Neural cell (in vitro differentiated cells): ENCODE measurements around the gene OR8G1. TPM values are rescaled to one million over a fixed set of nuclear protein-coding genes. Genes with fewer than 3 reads are reported as not detected.

Experiments
- H2AFZ ChIP-seq: fragments of 200-600, 300-800 bp; sonication (generic), shearing (Covaris generic); 2 replicates; pipeline ENCODE4 v1.6.0; 2014; ENCODE audit warnings: low read depth, mild to moderate bottlenecking, antibody characterized with exemption, low read length, moderate library complexity
- H3F3A ChIP-seq: fragments of 200-600 bp; shearing (Covaris generic); 2 replicates; pipeline ENCODE4 v1.6.1; 2016; ENCODE audit warnings: mild to moderate bottlenecking, moderate library complexity, mixed read lengths, antibody characterized with exemption, low read length; ENCODE audit not compliant: insufficient read depth, poor library complexity, severe bottlenecking
- H3K27ac ChIP-seq: fragments of 200-600, 300-800 bp; sonication (generic), shearing (Covaris generic); 2 replicates; pipeline ENCODE4 v1.5.1; 2014; ENCODE audit warnings: mild to moderate bottlenecking, low read length, moderate library complexity
- H3K27me3 ChIP-seq: fragments of 300-800, 200-600 bp; sonication (generic), shearing (Covaris generic); 2 replicates; pipeline ENCODE4 v1.6.0; 2014; ENCODE audit warnings: mild to moderate bottlenecking, low read depth, low read length, moderate library complexity; ENCODE audit not compliant: insufficient read depth
- H3K36me3 ChIP-seq: fragments of 300-800, 200-600 bp; sonication (generic), shearing (Covaris generic); 2 replicates; pipeline ENCODE4 v1.5.1; 2014; ENCODE audit warnings: mild to moderate bottlenecking, antibody characterized with exemption, low read length, moderate library complexity; ENCODE audit not compliant: insufficient read depth
- H3K4me2 ChIP-seq: fragments of 300-800, 200-600 bp; sonication (generic), shearing (Covaris generic); 2 replicates; pipeline ENCODE4 v1.6.0; 2014; ENCODE audit warnings: mild to moderate bottlenecking, low read length
- H3K4me3 ChIP-seq: fragments of 300-800, 200-600 bp; sonication (generic), shearing (Covaris generic); 2 replicates; pipeline ENCODE4 v1.5.1; 2014; ENCODE audit warnings: mild to moderate bottlenecking, low read length, moderate library complexity
- H3K79me2 ChIP-seq: fragments of 200-600 bp; shearing (Covaris generic); replicated peaks from 2 replicates; pipeline ENCODE4 v1.6.0; 2014; ENCODE audit warnings: mild to moderate bottlenecking, low read length, moderate library complexity; ENCODE audit not compliant: insufficient read depth
- H3K9ac ChIP-seq: fragments of 300-800, 200-600 bp; sonication (generic), shearing (Covaris generic); 2 replicates; pipeline ENCODE4 v1.6.1; 2016; ENCODE audit warnings: mild to moderate bottlenecking, low read length, mixed read lengths
- H3K9me2 ChIP-seq: fragments of 200-600 bp; shearing (Covaris generic); 2 replicates; pipeline ENCODE4 v1.6.1; 2016; ENCODE audit warnings: mild to moderate bottlenecking, low read length, mixed read lengths; ENCODE audit not compliant: insufficient read depth
- H3K9me3 ChIP-seq: fragments of 200-600, 300-800 bp; sonication (generic), shearing (Covaris generic); 2 replicates; pipeline ENCODE4 v1.6.1; 2016; ENCODE audit warnings: mild to moderate bottlenecking, mixed run types, low read length, moderate library complexity, mixed read lengths
- H4K20me1 ChIP-seq: fragments of 200-600 bp; shearing (Covaris generic); 2 replicates; pipeline ENCODE4 v1.6.1; 2016; ENCODE audit warnings: mild to moderate bottlenecking, mixed run types; ENCODE audit not compliant: insufficient read depth
- EP300 ChIP-seq: fragments of 450-650 bp; conservative IDR thresholded peaks from 2 replicates; pipeline ENCODE4 v1.6.1; 2014; ENCODE audit warnings: antibody characterized with exemption, mild to moderate bottlenecking, moderate library complexity; ENCODE audit not compliant: poor library complexity, severe bottlenecking
- EZH2 ChIP-seq: fragments of 200-600, 300-800 bp; shearing (Covaris generic), sonication (generic); IDR thresholded peaks from 2 replicates; pipeline ENCODE4 v1.6.1; 2014; ENCODE audit warnings: antibody characterized with exemption, low read length, borderline replicate concordance, mild to moderate bottlenecking; ENCODE audit not compliant: insufficient read depth, poor library complexity, severe bottlenecking
- MXI1 ChIP-seq: fragments of 450-650 bp; conservative IDR thresholded peaks from 2 replicates; pipeline ENCODE4 v1.6.1; 2014; ENCODE audit warnings: antibody characterized with exemption, mild to moderate bottlenecking; ENCODE audit not compliant: poor library complexity, severe bottlenecking
- POLR2AphosphoS5 ChIP-seq: IDR thresholded peaks from 2 replicates; pipeline ENCODE4 v1.6.1; 2012
- RAD21 ChIP-seq: fragments of 450-650 bp; conservative IDR thresholded peaks from 2 replicates; pipeline ENCODE4 v1.6.1; 2014; ENCODE audit warnings: antibody characterized with exemption, mild to moderate bottlenecking, moderate library complexity
- SMC3 ChIP-seq: fragments of 450-650 bp; conservative IDR thresholded peaks from 2 replicates; pipeline ENCODE4 v1.6.1; 2014; ENCODE audit warnings: antibody characterized with exemption, mild to moderate bottlenecking, moderate library complexity; ENCODE audit not compliant: poor library complexity
- TAF1 ChIP-seq: IDR thresholded peaks from 2 replicates; pipeline ENCODE4 v1.6.1; 2012; ENCODE audit warnings: low read depth
- polyA plus RNA-seq: library from polyadenylated mRNA; depleted of rRNA; stranded (reverse); fragments of >200 nt; gene quantifications from 2 replicates; pipeline ENCODE4 v1.2.3, GENCODE V29; 2014
- TF ChIP-seq, protein P1 (sequence below): fragments of 450-650 bp; IDR thresholded peaks from 2 replicates; pipeline ENCODE4 v1.5.1; 2014; ENCODE audit warnings: antibody characterized with exemption, mild to moderate bottlenecking, moderate library complexity; ENCODE audit not compliant: poor library complexity, severe bottlenecking
- TF ChIP-seq, protein P2 (sequence below): IDR thresholded peaks from 2 replicates; pipeline ENCODE4 v1.6.1; 2012; ENCODE audit warnings: borderline replicate concordance

The OR8G1 gene
- polyA plus RNA-seq, 1 donor from 2014 or later = not detected

DNA sequence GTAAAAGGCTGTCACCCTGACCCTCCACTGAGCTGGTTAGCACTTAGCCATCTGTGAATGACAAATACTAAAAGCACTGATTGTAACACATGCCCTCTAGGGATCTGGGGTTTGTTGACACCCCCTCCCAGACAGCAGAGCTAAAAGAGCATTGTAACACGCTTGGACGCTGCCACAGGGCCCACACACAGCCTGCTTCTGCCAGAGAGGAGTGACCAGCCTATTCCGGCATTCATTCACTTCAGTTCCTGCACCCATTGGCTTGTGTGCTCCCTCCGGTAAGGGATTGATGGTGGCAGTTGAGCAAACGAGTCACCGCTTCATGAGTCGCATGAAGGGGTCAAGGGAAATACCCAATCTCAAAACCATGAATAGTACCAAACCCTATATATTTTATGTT lies 42.0 kb upstream of the OR8G1 start (continued):
- TF ChIP-seq, protein P1, sequence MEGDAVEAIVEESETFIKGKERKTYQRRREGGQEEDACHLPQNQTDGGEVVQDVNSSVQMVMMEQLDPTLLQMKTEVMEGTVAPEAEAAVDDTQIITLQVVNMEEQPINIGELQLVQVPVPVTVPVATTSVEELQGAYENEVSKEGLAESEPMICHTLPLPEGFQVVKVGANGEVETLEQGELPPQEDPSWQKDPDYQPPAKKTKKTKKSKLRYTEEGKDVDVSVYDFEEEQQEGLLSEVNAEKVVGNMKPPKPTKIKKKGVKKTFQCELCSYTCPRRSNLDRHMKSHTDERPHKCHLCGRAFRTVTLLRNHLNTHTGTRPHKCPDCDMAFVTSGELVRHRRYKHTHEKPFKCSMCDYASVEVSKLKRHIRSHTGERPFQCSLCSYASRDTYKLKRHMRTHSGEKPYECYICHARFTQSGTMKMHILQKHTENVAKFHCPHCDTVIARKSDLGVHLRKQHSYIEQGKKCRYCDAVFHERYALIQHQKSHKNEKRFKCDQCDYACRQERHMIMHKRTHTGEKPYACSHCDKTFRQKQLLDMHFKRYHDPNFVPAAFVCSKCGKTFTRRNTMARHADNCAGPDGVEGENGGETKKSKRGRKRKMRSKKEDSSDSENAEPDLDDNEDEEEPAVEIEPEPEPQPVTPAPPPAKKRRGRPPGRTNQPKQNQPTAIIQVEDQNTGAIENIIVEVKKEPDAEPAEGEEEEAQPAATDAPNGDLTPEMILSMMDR = no peak

DNA sequence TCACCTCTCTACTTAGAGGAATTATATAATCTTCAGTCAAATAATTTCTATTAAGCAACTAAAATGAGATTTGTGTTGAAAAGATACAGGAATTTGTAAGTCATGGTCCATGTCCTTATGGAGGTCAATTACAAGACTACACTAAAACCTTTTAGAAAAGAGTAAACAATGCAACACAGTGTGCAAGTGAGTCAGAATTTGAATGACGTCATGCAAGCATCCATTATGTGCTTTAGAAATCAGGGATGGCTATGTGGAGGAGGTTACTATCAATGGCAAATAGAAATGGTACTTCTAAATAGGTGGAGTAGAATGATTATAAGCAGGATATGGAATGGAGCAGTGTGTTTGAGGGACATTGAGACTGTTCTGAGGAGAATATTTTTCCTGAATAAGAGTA lies 41.2 kb upstream of the OR8G1 start:
- TF ChIP-seq POLR2AphosphoS5 (no peak), EP300 (no peak), SMC3 (no peak), MXI1 (no peak), RAD21 (no peak), TAF1 (no peak), EZH2 (no peak)
- TF ChIP-seq, protein P2, sequence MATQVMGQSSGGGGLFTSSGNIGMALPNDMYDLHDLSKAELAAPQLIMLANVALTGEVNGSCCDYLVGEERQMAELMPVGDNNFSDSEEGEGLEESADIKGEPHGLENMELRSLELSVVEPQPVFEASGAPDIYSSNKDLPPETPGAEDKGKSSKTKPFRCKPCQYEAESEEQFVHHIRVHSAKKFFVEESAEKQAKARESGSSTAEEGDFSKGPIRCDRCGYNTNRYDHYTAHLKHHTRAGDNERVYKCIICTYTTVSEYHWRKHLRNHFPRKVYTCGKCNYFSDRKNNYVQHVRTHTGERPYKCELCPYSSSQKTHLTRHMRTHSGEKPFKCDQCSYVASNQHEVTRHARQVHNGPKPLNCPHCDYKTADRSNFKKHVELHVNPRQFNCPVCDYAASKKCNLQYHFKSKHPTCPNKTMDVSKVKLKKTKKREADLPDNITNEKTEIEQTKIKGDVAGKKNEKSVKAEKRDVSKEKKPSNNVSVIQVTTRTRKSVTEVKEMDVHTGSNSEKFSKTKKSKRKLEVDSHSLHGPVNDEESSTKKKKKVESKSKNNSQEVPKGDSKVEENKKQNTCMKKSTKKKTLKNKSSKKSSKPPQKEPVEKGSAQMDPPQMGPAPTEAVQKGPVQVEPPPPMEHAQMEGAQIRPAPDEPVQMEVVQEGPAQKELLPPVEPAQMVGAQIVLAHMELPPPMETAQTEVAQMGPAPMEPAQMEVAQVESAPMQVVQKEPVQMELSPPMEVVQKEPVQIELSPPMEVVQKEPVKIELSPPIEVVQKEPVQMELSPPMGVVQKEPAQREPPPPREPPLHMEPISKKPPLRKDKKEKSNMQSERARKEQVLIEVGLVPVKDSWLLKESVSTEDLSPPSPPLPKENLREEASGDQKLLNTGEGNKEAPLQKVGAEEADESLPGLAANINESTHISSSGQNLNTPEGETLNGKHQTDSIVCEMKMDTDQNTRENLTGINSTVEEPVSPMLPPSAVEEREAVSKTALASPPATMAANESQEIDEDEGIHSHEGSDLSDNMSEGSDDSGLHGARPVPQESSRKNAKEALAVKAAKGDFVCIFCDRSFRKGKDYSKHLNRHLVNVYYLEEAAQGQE = no peak
- TF ChIP-seq, protein P1 = no peak
- no peak overlapping the region for H3K4me3 ChIP-seq
- H3K4me2 ChIP-seq = no peak overlapping the region
- no peak overlapping the region for H3K9ac ChIP-seq
- no peaks in the 10 kb centered on the region for H3K36me3 ChIP-seq
- no peaks in the 10 kb centered on the region for H3K79me2 ChIP-seq
- H3K9me3 ChIP-seq = no peaks in the 10 kb centered on the region
- no peak overlapping the region for H3K27ac ChIP-seq
- H3K9me2 ChIP-seq = no peaks in the 10 kb centered on the region
- H4K20me1 ChIP-seq = no peaks in the 10 kb centered on the region
- no peaks in the 10 kb centered on the region for H3K27me3 ChIP-seq
- no peak overlapping the region for H2AFZ ChIP-seq
- H3F3A ChIP-seq = no peaks in the 10 kb centered on the region

DNA sequence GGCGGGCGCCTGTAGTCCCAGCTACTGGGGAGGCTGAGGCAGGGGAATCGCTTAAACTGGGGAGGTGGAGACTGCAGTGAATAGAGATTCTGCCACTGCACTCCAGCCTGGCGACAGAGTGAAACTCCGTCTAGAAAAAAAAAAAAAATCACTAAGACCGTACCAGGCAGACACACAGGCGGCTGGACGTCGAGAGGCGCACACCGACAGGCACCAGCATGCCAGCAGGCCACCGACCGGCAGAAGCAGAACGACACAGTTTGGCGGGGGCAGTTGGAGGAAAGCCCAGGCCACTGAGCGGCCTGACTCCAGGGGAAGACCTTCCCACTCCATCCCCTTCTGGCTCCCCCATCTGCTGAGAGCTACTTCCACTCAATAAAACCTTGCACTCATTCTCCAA lies 40.2 kb upstream of the OR8G1 start:
- TF ChIP-seq MXI1 (no peak), EP300 (no peak), POLR2AphosphoS5 (no peak), RAD21 (no peak), TAF1 (no peak), EZH2 (no peak), SMC3 (no peak)
- TF ChIP-seq, protein P2 = no peak
- TF ChIP-seq, protein P1 = no peak
- no peaks in the 10 kb centered on the region for H3F3A ChIP-seq
- H4K20me1 ChIP-seq = no peaks in the 10 kb centered on the region
- H3K36me3 ChIP-seq = no peaks in the 10 kb centered on the region
- no peak overlapping the region for H2AFZ ChIP-seq
- H3K9me3 ChIP-seq = no peaks in the 10 kb centered on the region
- no peaks in the 10 kb centered on the region for H3K27me3 ChIP-seq
- H3K79me2 ChIP-seq = no peaks in the 10 kb centered on the region
- H3K4me2 ChIP-seq = no peak overlapping the region
- H3K27ac ChIP-seq = no peak overlapping the region
- no peaks in the 10 kb centered on the region for H3K9me2 ChIP-seq
- no peak overlapping the region for H3K4me3 ChIP-seq
- no peak overlapping the region for H3K9ac ChIP-seq
